K562 (cell line): Measurements from ENCODE around the gene CRYZL1. TPM values are rescaled to one million over a fixed set of nuclear protein-coding genes. Genes with fewer than 3 reads are reported as not detected.
A peak's percentile ranks its signal among the peaks of the same experiment; 100 is the strongest.

Experiments used
- ATF1 ChIP-seq, 2 experiments: fragments of 450-650 bp in 1 of 2; IDR thresholded peaks; 2 replicates each; pipeline ENCODE4 v1.6.1; 2016; ENCODE audit warnings: missing compliant biosample characterization in 1 of 2, missing genetic modification characterization in 1 of 2
- BHLHE40 ChIP-seq: IDR thresholded peaks from 2 replicates; pipeline ENCODE4 v1.6.1; 2011; ENCODE audit warnings: low read length, improper control_type of control experiment
- CHD1 ChIP-seq: fragments of 200-600 bp; sonication (generic); IDR thresholded peaks from one replicate; pipeline ENCODE4 v1.6.1; 2012; ENCODE audit warnings: mild to moderate bottlenecking, moderate library complexity, low read length, inconsistent platforms
- DMBX1 ChIP-seq: fragments of 250-450 bp; sonication (Bioruptor Pico); IDR thresholded peaks from 2 replicates; pipeline ENCODE4 v1.8.0; 2022; ENCODE audit warnings: inconsistent platforms, mild to moderate bottlenecking, moderate library complexity, borderline replicate concordance
- DPF2 ChIP-seq: fragments of 450-650 bp; IDR thresholded peaks from 2 replicates; pipeline ENCODE4 v1.6.1; 2016
- FOXK1 ChIP-seq: sonication (generic); formaldehyde crosslinking; IDR thresholded peaks from 2 replicates; pipeline ENCODE4 v1.8.0; 2022; ENCODE audit warnings: missing genetic modification reagents, mild to moderate bottlenecking, borderline replicate concordance
- HDGF ChIP-seq: fragments of 450-650 bp; IDR thresholded peaks from 2 replicates; pipeline ENCODE4 v1.6.1; 2016
- KDM4B ChIP-seq, 2 experiments: fragments of 450-650 bp in 1 of 2; sonication (generic) in 1 of 2; IDR thresholded peaks; 2 replicates each; pipeline ENCODE4 v1.6.1; 2016 to 2017; ENCODE audit warnings: borderline replicate concordance in 2 of 2, antibody characterized with exemption in 1 of 2, low read depth in 1 of 2, mild to moderate bottlenecking in 1 of 2
- MEIS2 ChIP-seq: fragments of 450-650 bp; IDR thresholded peaks from 2 replicates; pipeline ENCODE4 v1.6.1; 2014; ENCODE audit warnings: mild to moderate bottlenecking; ENCODE audit not compliant: partially characterized antibody
- NR4A1 ChIP-seq, 2 experiments: fragments of 250-450 bp in 1 of 2; fragments of 450-650 bp in 1 of 2; sonication (Bioruptor Pico) in 1 of 2; IDR thresholded peaks; 2 replicates each; pipeline versions ENCODE4 v1.4.0 to v1.6.1; 2016 to 2020; ENCODE audit warnings: mild to moderate bottlenecking in 2 of 2, missing compliant biosample characterization in 1 of 2, missing genetic modification characterization in 1 of 2, moderate library complexity in 1 of 2
- PHF20 ChIP-seq: fragments of 450-650 bp; IDR thresholded peaks from 2 replicates; pipeline ENCODE4 v1.6.1; 2018; ENCODE audit not compliant: partially characterized antibody
- RB1 ChIP-seq: fragments of 450-650 bp; IDR thresholded peaks from 2 replicates; pipeline ENCODE4 v1.6.1; 2017; ENCODE audit warnings: low read depth, mild to moderate bottlenecking
- RHOXF2B ChIP-seq: fragments of 250-450 bp; sonication (Bioruptor Pico); conservative IDR thresholded peaks from 2 replicates; pipeline ENCODE4 v1.5.1; 2021
- SMARCB1 ChIP-seq: IDR thresholded peaks from 2 replicates; pipeline ENCODE4 v1.6.1; 2011; ENCODE audit warnings: improper control_type of control experiment, low read depth; ENCODE audit not compliant: insufficient read length
- ZNF589 ChIP-seq: fragments of 200-800 bp; sonication (Bioruptor generic); IDR thresholded peaks from 2 replicates; pipeline ENCODE4 v1.6.1; 2016; ENCODE audit warnings: low read depth, missing genetic modification characterization, missing compliant biosample characterization
- ZNF75A ChIP-seq: fragments of 450-650 bp; formaldehyde crosslinking; IDR thresholded peaks from 2 replicates; pipeline ENCODE4 v1.4.0; 2020; ENCODE audit warnings: mild to moderate bottlenecking
- polyA plus RNA-seq, 8 experiments: library from polyadenylated mRNA; depleted of rRNA in 4 of 8; stranded (reverse) in 5 of 8; unstranded in 3 of 8; fragments of >200 nt; fragmentation: Nextera tagmentation in 2 of 8; fragmentation: Illumina TruSeq in 1 of 8; extraction: Ambion mirVana in 2 of 8; extraction: Trizol in 1 of 8; gene quantifications; 2 replicates each; pipeline versions ENCODE4 v1.2.1 to v1.2.3, GENCODE V29; 2011 to 2014; ENCODE audit warnings: inconsistent platforms in 1 of 8, missing spikeins in 1 of 8
- total RNA-seq, 7 experiments: library from RNA; depleted of rRNA in 6 of 7; stranded (reverse); fragments of >200 nt in 6 of 7; fragmentation: Illumina TruSeq in 2 of 7; extraction: Trizol in 2 of 7; gene quantifications; 2 replicates each; pipeline versions ENCODE4 v1.2.1 to v1.2.3, GENCODE V29; 2011 to 2021; ENCODE audit warnings: low replicate concordance in 1 of 7
- TF ChIP-seq, protein P1 (sequence below): fragments of 450-650 bp; IDR thresholded peaks from 2 replicates; pipeline ENCODE4 v1.6.1; 2014; ENCODE audit warnings: low read depth, mild to moderate bottlenecking, moderate library complexity, borderline replicate concordance
- TF ChIP-seq, protein P2 (sequence below), 2 experiments: IDR thresholded peaks; 2 replicates each; pipeline ENCODE4 v1.6.1; 2011; ENCODE audit warnings: borderline replicate concordance in 1 of 2, control low read depth in 1 of 2, low read depth in 1 of 2, low read length in 1 of 2, mild to moderate bottlenecking in 1 of 2, mixed read lengths in 1 of 2, moderate library complexity in 1 of 2; ENCODE audit not compliant: insufficient read depth in 1 of 2, insufficient read length in 1 of 2, poor library complexity in 1 of 2, severe bottlenecking in 1 of 2; ENCODE audit errors: extremely low read depth in 1 of 2
- TF ChIP-seq, protein P3 (sequence below): conservative IDR thresholded peaks from 2 replicates; pipeline ENCODE4 v1.6.1; 2011; ENCODE audit warnings: low read depth, mild to moderate bottlenecking, low read length; ENCODE audit not compliant: control insufficient read depth
- TF ChIP-seq, protein P4 (sequence below): IDR thresholded peaks from 2 replicates; pipeline ENCODE4 v1.6.1; 2011; ENCODE audit warnings: borderline replicate concordance, low read depth, mild to moderate bottlenecking, moderate library complexity, low read length; ENCODE audit not compliant: insufficient read depth, poor library complexity, severe bottlenecking

Gene CRYZL1
- total and polyA plus RNA-seq, 9 of the 15 experiments (the other 6 are each of a cell fraction or from before 2014, with no cell fraction given), result 19.9 to 98.2 (median 39.2) TPM

DNA sequence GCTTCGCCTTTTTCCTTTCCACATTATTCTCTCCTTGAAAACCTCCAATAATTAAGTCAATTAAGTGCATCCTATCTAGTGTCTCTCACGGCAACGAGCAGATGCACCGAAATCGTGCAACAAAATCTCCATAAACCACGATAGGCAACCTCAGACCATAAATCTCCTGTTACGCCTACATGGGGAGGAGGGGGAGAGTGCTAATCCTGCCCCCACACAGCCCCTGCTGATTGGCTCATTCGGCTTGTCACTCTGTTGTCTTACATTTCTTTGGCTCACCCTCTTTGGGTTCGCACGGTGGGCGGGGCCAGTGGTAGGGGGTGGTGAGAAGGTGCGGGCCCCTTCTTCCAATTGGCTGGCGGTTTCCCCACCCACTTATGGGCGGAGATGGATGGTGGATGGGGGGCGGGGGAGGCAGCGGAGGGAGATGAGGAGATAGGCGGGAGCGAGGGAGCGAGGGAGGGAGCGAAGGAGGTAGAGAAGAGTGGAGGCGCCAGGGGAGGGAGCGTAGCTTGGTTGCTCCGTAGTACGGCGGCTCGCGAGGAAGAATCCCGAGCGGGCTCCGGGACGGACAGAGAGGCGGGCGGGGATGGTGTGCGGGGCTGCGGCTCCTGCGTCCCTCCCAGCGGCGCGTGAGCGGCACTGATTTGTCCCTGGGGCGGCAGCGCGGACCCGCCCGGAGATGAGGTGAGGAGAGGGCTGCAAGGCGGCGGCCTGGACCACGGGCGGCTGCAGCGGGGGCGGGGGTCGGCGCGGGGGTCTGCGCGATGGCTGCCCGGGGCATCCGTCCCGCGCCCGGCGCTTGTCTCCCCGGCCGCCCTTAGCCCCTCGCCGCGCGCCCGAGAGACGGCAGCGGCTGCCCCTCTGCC lies 720 bp upstream of the CRYZL1 start, which contains the start of gene ITSN1 (continued):
- TF ChIP-seq, protein P1, sequence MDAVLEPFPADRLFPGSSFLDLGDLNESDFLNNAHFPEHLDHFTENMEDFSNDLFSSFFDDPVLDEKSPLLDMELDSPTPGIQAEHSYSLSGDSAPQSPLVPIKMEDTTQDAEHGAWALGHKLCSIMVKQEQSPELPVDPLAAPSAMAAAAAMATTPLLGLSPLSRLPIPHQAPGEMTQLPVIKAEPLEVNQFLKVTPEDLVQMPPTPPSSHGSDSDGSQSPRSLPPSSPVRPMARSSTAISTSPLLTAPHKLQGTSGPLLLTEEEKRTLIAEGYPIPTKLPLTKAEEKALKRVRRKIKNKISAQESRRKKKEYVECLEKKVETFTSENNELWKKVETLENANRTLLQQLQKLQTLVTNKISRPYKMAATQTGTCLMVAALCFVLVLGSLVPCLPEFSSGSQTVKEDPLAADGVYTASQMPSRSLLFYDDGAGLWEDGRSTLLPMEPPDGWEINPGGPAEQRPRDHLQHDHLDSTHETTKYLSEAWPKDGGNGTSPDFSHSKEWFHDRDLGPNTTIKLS, result 0 out of 2 replicates have a peak, but pooled peaks have one; percentile 10
- TF ChIP-seq RB1 (peak; percentile 84), ATF1 (CRISPR knock-in tag; IDR thresholded peaks at IDR 0.05) (no peak), ATF1 (tag; IDR thresholded peaks at IDR 0.05) (peak; percentile 78; the same call in 1 of the 2 replicates), ZNF589 (CRISPR knock-in tag) (no peak), DMBX1 (CRISPR knock-in tag) (no peak), DPF2 (peak; percentile 72), NR4A1 (CRISPR knock-in tag; IDR thresholded peaks at IDR 0.05) (peak; percentile 58; the same call in 1 of the 2 replicates), NR4A1 (tag; IDR thresholded peaks at IDR 0.05) (no peak), PHF20 (peak; percentile 43), KDM4B (IDR thresholded peaks at IDR 0.05; ENCODE audit: borderline replicate concordance in 2 of 2, low read depth in 1 of 2) (0 out of 4 replicates have a peak, but pooled peaks of 1 of the 2 experiments have one; percentile 29), SMARCB1 (no peak), BHLHE40 (peak; percentile 78), MEIS2 (peak; percentile 99), ZNF75A (CRISPR knock-in tag) (no peak), HDGF (peak; percentile 92), RHOXF2B (CRISPR knock-in tag) (no peak), FOXK1 (CRISPR knock-in tag) (no peak), CHD1 (peak; percentile 39)
- TF ChIP-seq, protein P2, sequence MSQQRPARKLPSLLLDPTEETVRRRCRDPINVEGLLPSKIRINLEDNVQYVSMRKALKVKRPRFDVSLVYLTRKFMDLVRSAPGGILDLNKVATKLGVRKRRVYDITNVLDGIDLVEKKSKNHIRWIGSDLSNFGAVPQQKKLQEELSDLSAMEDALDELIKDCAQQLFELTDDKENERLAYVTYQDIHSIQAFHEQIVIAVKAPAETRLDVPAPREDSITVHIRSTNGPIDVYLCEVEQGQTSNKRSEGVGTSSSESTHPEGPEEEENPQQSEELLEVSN (IDR thresholded peaks at IDR 0.05; ENCODE audit: borderline replicate concordance in 1 of 2, extremely low read depth in 1 of 2, insufficient read depth in 1 of 2, insufficient read length in 1 of 2, low read depth in 1 of 2, low read length in 1 of 2, poor library complexity in 1 of 2, severe bottlenecking in 1 of 2), result peak; percentile 51 to 69
- TF ChIP-seq, protein P3, sequence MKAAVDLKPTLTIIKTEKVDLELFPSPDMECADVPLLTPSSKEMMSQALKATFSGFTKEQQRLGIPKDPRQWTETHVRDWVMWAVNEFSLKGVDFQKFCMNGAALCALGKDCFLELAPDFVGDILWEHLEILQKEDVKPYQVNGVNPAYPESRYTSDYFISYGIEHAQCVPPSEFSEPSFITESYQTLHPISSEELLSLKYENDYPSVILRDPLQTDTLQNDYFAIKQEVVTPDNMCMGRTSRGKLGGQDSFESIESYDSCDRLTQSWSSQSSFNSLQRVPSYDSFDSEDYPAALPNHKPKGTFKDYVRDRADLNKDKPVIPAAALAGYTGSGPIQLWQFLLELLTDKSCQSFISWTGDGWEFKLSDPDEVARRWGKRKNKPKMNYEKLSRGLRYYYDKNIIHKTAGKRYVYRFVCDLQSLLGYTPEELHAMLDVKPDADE, result peak; percentile 54; the same call in 1 of the 2 replicates
- TF ChIP-seq, protein P4, sequence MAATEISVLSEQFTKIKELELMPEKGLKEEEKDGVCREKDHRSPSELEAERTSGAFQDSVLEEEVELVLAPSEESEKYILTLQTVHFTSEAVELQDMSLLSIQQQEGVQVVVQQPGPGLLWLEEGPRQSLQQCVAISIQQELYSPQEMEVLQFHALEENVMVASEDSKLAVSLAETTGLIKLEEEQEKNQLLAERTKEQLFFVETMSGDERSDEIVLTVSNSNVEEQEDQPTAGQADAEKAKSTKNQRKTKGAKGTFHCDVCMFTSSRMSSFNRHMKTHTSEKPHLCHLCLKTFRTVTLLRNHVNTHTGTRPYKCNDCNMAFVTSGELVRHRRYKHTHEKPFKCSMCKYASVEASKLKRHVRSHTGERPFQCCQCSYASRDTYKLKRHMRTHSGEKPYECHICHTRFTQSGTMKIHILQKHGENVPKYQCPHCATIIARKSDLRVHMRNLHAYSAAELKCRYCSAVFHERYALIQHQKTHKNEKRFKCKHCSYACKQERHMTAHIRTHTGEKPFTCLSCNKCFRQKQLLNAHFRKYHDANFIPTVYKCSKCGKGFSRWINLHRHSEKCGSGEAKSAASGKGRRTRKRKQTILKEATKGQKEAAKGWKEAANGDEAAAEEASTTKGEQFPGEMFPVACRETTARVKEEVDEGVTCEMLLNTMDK, result no peak
